DOHH2 (cell line): ENCODE measurements around the gene ZNF592.

Experiments used
- H3F3A ChIP-seq: fragments of 200-600 bp; sonication (generic), shearing (Covaris generic); 2 replicates; pipeline ENCODE4 v1.6.0; 2016; ENCODE audit warnings: antibody characterized with exemption, mild to moderate bottlenecking; ENCODE audit not compliant: control insufficient read depth, insufficient read depth
- H3K27ac ChIP-seq: fragments of 200-600 bp; sonication (generic); 2 replicates; pipeline ENCODE4 v1.5.1; 2014; ENCODE audit warnings: low read depth, mild to moderate bottlenecking, low read length, moderate library complexity
- H3K27me3 ChIP-seq: fragments of 200-600 bp; sonication (generic); 2 replicates; pipeline ENCODE4 v1.6.1; 2014; ENCODE audit warnings: mild to moderate bottlenecking, low read length, mixed read lengths; ENCODE audit not compliant: control insufficient read depth
- H3K36me3 ChIP-seq: fragments of 200-600 bp; sonication (generic); 2 replicates; pipeline ENCODE4 v1.6.1; 2014; ENCODE audit warnings: mild to moderate bottlenecking, low read length, moderate library complexity, mixed read lengths; ENCODE audit not compliant: control insufficient read depth
- H3K4me1 ChIP-seq: fragments of 200-600 bp; sonication (generic); 2 replicates; pipeline ENCODE4 v1.6.1; 2014; ENCODE audit warnings: mild to moderate bottlenecking, low read length, mixed read lengths; ENCODE audit not compliant: control insufficient read depth
- H3K4me2 ChIP-seq: fragments of 200-600 bp; sonication (generic); 2 replicates; pipeline ENCODE4 v1.6.0; 2014; ENCODE audit warnings: mild to moderate bottlenecking, low read length, moderate library complexity
- H3K4me3 ChIP-seq: fragments of 200-600 bp; sonication (generic); 2 replicates; pipeline ENCODE4 v1.5.1; 2014; ENCODE audit warnings: mild to moderate bottlenecking, low read length, mixed read lengths
- H3K79me2 ChIP-seq: fragments of 200-600 bp; sonication (generic); 2 replicates; pipeline ENCODE4 v1.6.1; 2014; ENCODE audit warnings: mild to moderate bottlenecking, low read length, mixed read lengths; ENCODE audit not compliant: control insufficient read depth
- H3K9me2 ChIP-seq: fragments of 200-600 bp; sonication (generic); replicated peaks from 2 replicates; pipeline ENCODE4 v1.6.1; 2014; ENCODE audit warnings: mild to moderate bottlenecking, low read length, mixed read lengths; ENCODE audit not compliant: control insufficient read depth
- H3K9me3 ChIP-seq: fragments of 200-600 bp; sonication (generic); 2 replicates; pipeline ENCODE4 v1.6.1; 2014; ENCODE audit warnings: antibody characterized with exemption, low read length, mixed read lengths; ENCODE audit not compliant: control insufficient read depth, insufficient read depth
- H4K20me1 ChIP-seq: fragments of 200-600 bp; sonication (generic); 2 replicates; pipeline ENCODE4 v1.6.0; 2014; ENCODE audit warnings: low read depth, mild to moderate bottlenecking, antibody characterized with exemption, low read length, moderate library complexity; ENCODE audit not compliant: control insufficient read depth, insufficient read depth
- EZH2phosphoT487 ChIP-seq: fragments of 200-600 bp; sonication (generic); IDR thresholded peaks from 2 replicates; pipeline ENCODE4 v1.6.1; 2017; ENCODE audit warnings: borderline replicate concordance, mild to moderate bottlenecking, antibody characterized with exemption, low read length, moderate library complexity, mixed read lengths
- TF ChIP-seq, protein P1 (sequence below): fragments of 200-600 bp; sonication (generic); IDR thresholded peaks from one replicate; pipeline ENCODE4 v1.5.1; 2014; ENCODE audit warnings: antibody characterized with exemption, mild to moderate bottlenecking, low read depth, low read length; ENCODE audit not compliant: poor library complexity, severe bottlenecking

The ZNF592 gene

DNA sequence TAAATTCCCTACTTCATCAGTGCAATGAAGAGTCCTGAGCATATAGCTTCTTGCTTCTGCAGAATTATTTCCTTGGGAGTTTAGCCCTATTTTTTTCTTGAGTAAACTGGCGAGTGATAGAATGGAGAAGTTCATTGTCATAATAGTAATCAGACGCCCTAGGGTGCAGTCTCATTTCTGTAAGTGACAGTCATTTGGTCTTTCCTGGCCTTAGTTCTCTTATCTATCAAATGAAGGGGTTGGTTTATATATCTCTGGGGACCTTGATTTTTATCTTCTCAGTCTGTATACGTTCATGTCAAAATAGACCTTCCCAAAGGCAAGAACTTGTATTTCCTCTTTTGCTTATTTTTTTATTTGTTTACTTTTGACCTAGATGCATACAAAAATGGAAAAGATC is 58.8 kb downstream of the ZNF592 start:
- Histone ChIP-seq H3K4me2 (no peak overlapping the region), H3K4me3 (no peak overlapping the region), H3K4me1 (no peaks in the 10 kb centered on the region), H3K27ac (no peak overlapping the region), H3K27me3 (no peaks in the 10 kb centered on the region), H3K79me2 (no peaks in the 10 kb centered on the region), H3F3A (no peaks in the 10 kb centered on the region), H3K36me3 (peaks cover 18% of the 10 kb centered on the region), H3K9me3 (no peaks in the 10 kb centered on the region), H3K9me2 (no peaks in the 10 kb centered on the region), H4K20me1 (no peaks in the 10 kb centered on the region)
- TF ChIP-seq, protein P1, sequence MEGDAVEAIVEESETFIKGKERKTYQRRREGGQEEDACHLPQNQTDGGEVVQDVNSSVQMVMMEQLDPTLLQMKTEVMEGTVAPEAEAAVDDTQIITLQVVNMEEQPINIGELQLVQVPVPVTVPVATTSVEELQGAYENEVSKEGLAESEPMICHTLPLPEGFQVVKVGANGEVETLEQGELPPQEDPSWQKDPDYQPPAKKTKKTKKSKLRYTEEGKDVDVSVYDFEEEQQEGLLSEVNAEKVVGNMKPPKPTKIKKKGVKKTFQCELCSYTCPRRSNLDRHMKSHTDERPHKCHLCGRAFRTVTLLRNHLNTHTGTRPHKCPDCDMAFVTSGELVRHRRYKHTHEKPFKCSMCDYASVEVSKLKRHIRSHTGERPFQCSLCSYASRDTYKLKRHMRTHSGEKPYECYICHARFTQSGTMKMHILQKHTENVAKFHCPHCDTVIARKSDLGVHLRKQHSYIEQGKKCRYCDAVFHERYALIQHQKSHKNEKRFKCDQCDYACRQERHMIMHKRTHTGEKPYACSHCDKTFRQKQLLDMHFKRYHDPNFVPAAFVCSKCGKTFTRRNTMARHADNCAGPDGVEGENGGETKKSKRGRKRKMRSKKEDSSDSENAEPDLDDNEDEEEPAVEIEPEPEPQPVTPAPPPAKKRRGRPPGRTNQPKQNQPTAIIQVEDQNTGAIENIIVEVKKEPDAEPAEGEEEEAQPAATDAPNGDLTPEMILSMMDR, result no peak
- no peak for TF ChIP-seq EZH2phosphoT487

DNA sequence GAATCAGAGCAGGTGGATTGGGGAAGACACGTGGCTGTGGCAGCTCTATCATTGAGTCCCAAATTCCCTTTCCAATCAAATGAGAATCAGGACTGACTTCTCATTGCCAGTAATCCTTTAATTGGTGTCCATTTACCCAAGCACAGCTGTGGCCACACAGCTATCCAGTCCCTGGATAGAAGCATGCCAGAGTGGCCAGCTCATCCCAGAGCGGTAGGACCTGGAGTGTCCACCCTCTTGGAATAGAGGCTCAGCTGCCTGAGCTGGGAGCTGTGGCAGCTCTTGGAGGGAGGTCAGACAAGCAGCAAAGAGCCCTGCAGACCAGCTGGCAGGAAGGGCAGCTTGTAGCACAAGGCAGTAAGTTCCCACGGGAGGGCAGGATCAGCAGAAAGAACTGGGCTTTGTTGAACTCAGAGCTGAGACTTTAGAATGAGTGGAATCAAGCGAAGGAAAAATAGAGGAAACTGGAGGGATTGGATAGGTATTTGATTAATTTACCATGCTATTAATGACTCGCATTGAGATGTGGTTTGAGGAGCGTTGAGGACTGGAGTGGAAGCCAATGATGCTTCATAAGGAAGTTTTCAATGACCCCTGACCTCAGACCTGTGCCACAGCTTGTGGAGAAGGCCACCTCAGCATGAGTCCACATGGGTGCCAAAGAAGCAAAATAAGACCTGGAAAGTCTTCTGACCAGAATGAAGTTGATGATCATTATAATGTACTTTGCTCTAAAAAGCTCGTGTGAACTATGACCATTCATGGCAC is 61.9 kb downstream of the ZNF592 start:
- Histone ChIP-seq H3K36me3 (peaks cover under 1% of the 10 kb centered on the region; the same call in 1 of the 2 replicates), H3K9me2 (no peaks in the 10 kb centered on the region), H3K79me2 (no peaks in the 10 kb centered on the region), H3F3A (no peaks in the 10 kb centered on the region), H3K27ac (no peak overlapping the region), H3K4me3 (no peak overlapping the region), H3K27me3 (no peaks in the 10 kb centered on the region), H3K4me1 (no peaks in the 10 kb centered on the region), H4K20me1 (no peaks in the 10 kb centered on the region), H3K9me3 (no peaks in the 10 kb centered on the region), H3K4me2 (no peak overlapping the region)
- no peak for TF ChIP-seq EZH2phosphoT487
- TF ChIP-seq, protein P1, result no peak

DNA sequence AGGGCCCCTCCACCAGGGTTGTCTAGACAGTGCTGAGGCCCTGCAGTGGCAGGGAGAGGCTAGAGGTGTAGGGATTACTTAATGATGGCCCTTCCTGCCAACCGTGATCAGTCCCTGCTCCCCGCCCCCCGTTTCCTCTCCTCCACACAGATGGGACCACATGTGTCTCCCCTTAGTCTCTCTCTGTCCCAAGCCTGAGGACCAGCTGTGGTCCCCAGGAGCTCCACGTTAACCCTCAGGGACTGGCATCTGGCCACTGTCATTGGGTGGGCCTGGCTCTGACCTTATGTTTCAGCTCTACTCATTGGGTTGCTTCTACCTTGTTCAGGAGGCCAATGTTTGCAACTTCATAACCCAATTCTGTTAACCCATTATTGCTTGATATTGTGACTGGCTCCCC is 62.8 kb downstream of the ZNF592 start:
- Histone ChIP-seq H3K4me2 (no peak overlapping the region), H3K36me3 (no peaks in the 10 kb centered on the region), H4K20me1 (no peaks in the 10 kb centered on the region), H3K27me3 (no peaks in the 10 kb centered on the region), H3F3A (no peaks in the 10 kb centered on the region), H3K4me3 (no peak overlapping the region), H3K79me2 (no peaks in the 10 kb centered on the region), H3K9me2 (no peaks in the 10 kb centered on the region), H3K27ac (no peak overlapping the region), H3K4me1 (no peaks in the 10 kb centered on the region), H3K9me3 (no peaks in the 10 kb centered on the region)
- no peak for TF ChIP-seq EZH2phosphoT487
- TF ChIP-seq, protein P1, result no peak
